Loucy (cell line): ENCODE results near the gene C16orf74.

Experiments used
- H2AFZ ChIP-seq: fragments of 200-600 bp; sonication (generic); 2 replicates; pipeline ENCODE4 v1.6.0; 2016; ENCODE audit warnings: antibody characterized with exemption, mild to moderate bottlenecking, low read length, moderate library complexity
- H3F3A ChIP-seq: fragments of 200-600 bp; 2 replicates; pipeline ENCODE4 v1.6.0; 2016; ENCODE audit warnings: antibody characterized with exemption, low read depth, mild to moderate bottlenecking
- H3K27me3 ChIP-seq: fragments of 200-600 bp; sonication (generic); 2 replicates; pipeline ENCODE4 v1.6.1; 2014; ENCODE audit warnings: low read length, mild to moderate bottlenecking; ENCODE audit not compliant: insufficient read depth, poor library complexity, severe bottlenecking
- H3K36me3 ChIP-seq: fragments of 200-600 bp; sonication (generic); 2 replicates; pipeline ENCODE4 v1.6.1; 2016; ENCODE audit warnings: low read length; ENCODE audit not compliant: insufficient read depth
- H3K4me1 ChIP-seq: fragments of 200-600 bp; sonication (generic); 2 replicates; pipeline ENCODE4 v1.5.1; 2014; ENCODE audit warnings: low read length, mild to moderate bottlenecking; ENCODE audit not compliant: insufficient read depth, poor library complexity, severe bottlenecking
- H3K4me2 ChIP-seq: fragments of 200-600 bp; sonication (generic); 2 replicates; pipeline ENCODE4 v1.6.0; 2014; ENCODE audit warnings: antibody characterized with exemption, low read length, low read depth, mild to moderate bottlenecking; ENCODE audit not compliant: poor library complexity, severe bottlenecking
- H3K4me3 ChIP-seq: fragments of 200-600 bp; sonication (generic); 2 replicates; pipeline ENCODE4 v1.5.1; 2014; ENCODE audit warnings: low read length, mild to moderate bottlenecking, mixed read lengths; ENCODE audit not compliant: poor library complexity, severe bottlenecking
- H3K79me2 ChIP-seq: fragments of 200-600 bp; sonication (generic); 2 replicates; pipeline ENCODE4 v1.6.1; 2014; ENCODE audit warnings: low read length; ENCODE audit not compliant: insufficient read depth
- H3K9ac ChIP-seq: fragments of 200-600 bp; sonication (generic); 2 replicates; pipeline ENCODE4 v1.6.0; 2014; ENCODE audit warnings: mild to moderate bottlenecking, low read depth, low read length, moderate library complexity; ENCODE audit not compliant: poor library complexity, severe bottlenecking
- H3K9me2 ChIP-seq: fragments of 200-600 bp; sonication (generic); replicated peaks from 2 replicates; pipeline ENCODE4 v1.6.1; 2016; ENCODE audit warnings: low read depth, low read length, mixed read lengths
- H3K9me3 ChIP-seq: fragments of 200-600 bp; sonication (generic); 2 replicates; pipeline ENCODE4 v1.6.1; 2014; ENCODE audit warnings: mild to moderate bottlenecking, antibody characterized with exemption, low read length, low read depth; ENCODE audit not compliant: insufficient read depth
- H4K20me1 ChIP-seq: fragments of 200-600 bp; sonication (generic); 2 replicates; pipeline ENCODE4 v1.6.0; 2014; ENCODE audit warnings: antibody characterized with exemption, low read length, mild to moderate bottlenecking; ENCODE audit not compliant: insufficient read depth, poor library complexity, severe bottlenecking
- CTCF ChIP-seq: fragments of 200-600 bp; sonication (generic); conservative IDR thresholded peaks from 2 replicates; pipeline ENCODE4 v1.5.1; 2014; ENCODE audit warnings: mild to moderate bottlenecking, antibody characterized with exemption, low read length
- EZH2phosphoT487 ChIP-seq: fragments of 200-600 bp; IDR thresholded peaks from 2 replicates; pipeline ENCODE4 v1.6.1; 2018; ENCODE audit warnings: antibody characterized with exemption, mild to moderate bottlenecking, moderate library complexity, borderline replicate concordance

The C16orf74 gene

GRCh38 chr16:85733839-85734170, 17.1 kb downstream of the C16orf74 start:
- Histone ChIP-seq H3F3A (no peaks in the 10 kb centered on the region), H3K9ac (no peak overlapping the region), H3K4me3 (no peak overlapping the region), H3K27me3 (no peaks in the 10 kb centered on the region), H3K36me3 (no peaks in the 10 kb centered on the region), H3K4me2 (no peak overlapping the region), H2AFZ (no peak overlapping the region), H4K20me1 (no peaks in the 10 kb centered on the region), H3K79me2 (no peaks in the 10 kb centered on the region), H3K4me1 (peaks cover 3% of the 10 kb centered on the region), H3K9me3 (no peaks in the 10 kb centered on the region), H3K9me2 (no peaks in the 10 kb centered on the region)
- TF ChIP-seq EZH2phosphoT487 (no peak), CTCF (no peak)

- H3K9ac ChIP-seq, result no peak overlapping the region
- H3K9me3 ChIP-seq, result no peaks in the 10 kb centered on the region
- no peak overlapping the region for H3K4me2 ChIP-seq
- no peaks in the 10 kb centered on the region for H3K27me3 ChIP-seq
- H3K79me2 ChIP-seq, result no peaks in the 10 kb centered on the region
- H3K4me1 ChIP-seq, result peaks cover 3% of the 10 kb centered on the region
- H3K9me2 ChIP-seq, result no peaks in the 10 kb centered on the region
- no peaks in the 10 kb centered on the region for H4K20me1 ChIP-seq
- no peak for TF ChIP-seq EZH2phosphoT487
- TF ChIP-seq CTCF, result no peak
- H3K4me3 ChIP-seq, result no peak overlapping the region
- H2AFZ ChIP-seq, result no peak overlapping the region
- no peaks in the 10 kb centered on the region for H3F3A ChIP-seq
- no peaks in the 10 kb centered on the region for H3K36me3 ChIP-seq
Observed at GRCh38 chr16:85733155-85733838, 17.6 kb downstream of the C16orf74 start.

GRCh38 chr16:85731179-85731578, 19.7 kb downstream of the C16orf74 start:
- Histone ChIP-seq H4K20me1 (no peaks in the 10 kb centered on the region), H3K4me1 (peaks cover 3% of the 10 kb centered on the region), H3K27me3 (no peaks in the 10 kb centered on the region), H3K9ac (no peak overlapping the region), H3K36me3 (no peaks in the 10 kb centered on the region), H3K9me2 (no peaks in the 10 kb centered on the region), H3K4me3 (no peak overlapping the region), H2AFZ (no peak overlapping the region), H3K4me2 (no peak overlapping the region), H3K9me3 (no peaks in the 10 kb centered on the region), H3K79me2 (no peaks in the 10 kb centered on the region), H3F3A (no peaks in the 10 kb centered on the region)
- no peak for TF ChIP-seq CTCF
- no peak for TF ChIP-seq EZH2phosphoT487
